Medulla oblongata (tissue), 1 donor: Measurements from ENCODE around the gene TUT1.
"Not testable (repeated sequence)": the region's sequence is repeated elsewhere in the genome, so short reads cannot be mapped to it uniquely, and the experiment has no call there.

Experiments used
- DNase-seq: peaks from one replicate; pipeline ENCODE4 v3.0.0-alpha.2; 2015; ENCODE audit errors: extremely low spot score

Gene TUT1

GRCh38 chr11:62556108-62556874 lies 35.0 kb downstream of the TUT1 start:
- DNase-seq, result peak; percentile 86

GRCh38 chr11:62555464-62556107 lies 35.7 kb downstream of the TUT1 start:
- peak; percentile 65 for DNase-seq

- DNase-seq, result no peak
Observed at GRCh38 chr11:62554387-62555167, 36.7 kb downstream of the TUT1 start.

GRCh38 chr11:62553839-62554361 lies 37.4 kb downstream of the TUT1 start:
- DNase-seq, result no peak

- DNase-seq, result peak; percentile 66
Observed at GRCh38 chr11:62553080-62553838, 38.1 kb downstream of the TUT1 start.

GRCh38 chr11:62552485-62553079 lies 38.7 kb downstream of the TUT1 start:
- no peak for DNase-seq

- not testable (repeated sequence) for DNase-seq
Observed at GRCh38 chr11:62550478-62550877, 40.8 kb downstream of the TUT1 start.

- DNase-seq, result no peak
Observed at GRCh38 chr11:62548545-62549335, 42.6 kb downstream of the TUT1 start.

- DNase-seq, result no peak
Observed at GRCh38 chr11:62547691-62548281, 43.5 kb downstream of the TUT1 start.

- DNase-seq, result no peak
Observed at GRCh38 chr11:62546929-62547625, 44.2 kb downstream of the TUT1 start.

GRCh38 chr11:62546244-62546928 lies 44.9 kb downstream of the TUT1 start, which contains the start of gene AHNAK:
Gene AHNAK (minus strand): TSS chr11:62546806. CDS start chr11:62536098, 10,708 bp downstream.
- DNase-seq, result no peak

GRCh38 chr11:62545437-62546243 lies 45.7 kb downstream of the TUT1 start:
- peak; percentile 74 for DNase-seq

GRCh38 chr11:62544581-62545436 lies 46.5 kb downstream of the TUT1 start:
- no peak for DNase-seq

- no peak for DNase-seq
Observed at GRCh38 chr11:62543680-62544444, 47.5 kb downstream of the TUT1 start.

- DNase-seq, result peak; percentile 74
Observed at GRCh38 chr11:62542750-62543567, 48.4 kb downstream of the TUT1 start.
